K562 (cell line): ENCODE data around the gene MERTK. TPM values are rescaled to one million over a fixed set of nuclear protein-coding genes. Genes with fewer than 3 reads are reported as not detected.
"Not testable (repeated sequence)": the region's sequence is repeated elsewhere in the genome, so short reads cannot be mapped to it uniquely, and the experiment has no call there.

Source experiments
- ATAC-seq: fragments of 200-7000 bp; cut with Tn5 transposase; 3 replicates; pipeline ENCODE4 v1.9.1; 2020; ENCODE audit warnings: moderate library complexity
- BruUV-seq: library from RNA; stranded (reverse); fragments of 400-500 nt; replicated peaks from 2 replicates; lab custom pipeline; 2021; lab: Mats Ljungman, UMichigan
- CTCF ChIA-PET: fragments of 300-600 bp; formaldehyde crosslinking; extraction: SDS; loops from one replicate; lab custom pipeline; 2021; ENCODE audit warnings: low intra/inter-chr PET ratio; lab: Yijun Ruan, JAX
- POLR2A ChIA-PET: fragments of 300-600, 350-650 bp; sonication (Branson Sonifier 250); formaldehyde crosslinking; extraction: SDS; loops from one replicate; lab custom pipeline; 2021; ENCODE audit warnings: antibody characterized with exemption, inconsistent platforms; lab: Yijun Ruan, JAX
- DNase-seq, 4 experiments: peaks; one replicate each; pipeline versions ENCODE4 v3.0.0 to v3.0.0-alpha.2; 2011 to 2018; ENCODE audit warnings: low spot score in 3 of 4, mixed read lengths in 3 of 4; ENCODE audit errors: extremely low read depth in 1 of 4
- FAIRE-seq: peaks from 2 replicates; lab custom pipeline; 2011; peaks lifted over from hg19 to GRCh38; lab: Jason Lieb, UNC
- H2AFZ ChIP-seq: 2 replicates; pipeline ENCODE4 v1.6.0; 2011; ENCODE audit warnings: low read depth, low read length, control low read depth, inconsistent platforms
- H3K27ac ChIP-seq: fragments of 200-600 bp; 3 replicates; pipeline ENCODE4 v1.8.0; 2011; ENCODE audit warnings: low read depth, mild to moderate bottlenecking, control low read depth, inconsistent platforms, low read length, moderate library complexity, mixed read lengths; ENCODE audit errors: extremely low read depth
- H3K27me3 ChIP-seq, 2 experiments: fragments of 300-600 bp in 1 of 2; 2 replicates in 1 of 2; 3 replicates in 1 of 2; pipeline versions ENCODE4 v1.6.0 to v1.8.0; 2011; ENCODE audit warnings: inconsistent platforms in 2 of 2, low read length in 2 of 2, mild to moderate bottlenecking in 1 of 2, mixed read lengths in 1 of 2, moderate library complexity in 1 of 2; ENCODE audit not compliant: control insufficient read depth in 2 of 2, insufficient read depth in 2 of 2
- H3K36me3 ChIP-seq: fragments of 300-600 bp; 3 replicates; pipeline ENCODE4 v1.8.0; 2011; ENCODE audit warnings: mild to moderate bottlenecking, low read length, inconsistent platforms; ENCODE audit not compliant: control insufficient read depth, insufficient read depth
- H3K4me1 ChIP-seq, 2 experiments: fragments of 200-600 bp in 1 of 2; replicated peaks in 1 of 2; 2 replicates in 1 of 2; 3 replicates in 1 of 2; pipeline versions ENCODE4 v1.5.1 to v1.8.0; 2011; ENCODE audit warnings: inconsistent platforms in 2 of 2, low read length in 2 of 2, mild to moderate bottlenecking in 1 of 2, mixed read lengths in 1 of 2, moderate library complexity in 1 of 2; ENCODE audit not compliant: control insufficient read depth in 2 of 2, insufficient read depth in 2 of 2
- H3K4me2 ChIP-seq: 2 replicates; pipeline ENCODE4 v1.6.1; 2011; ENCODE audit warnings: low read length, control low read depth, inconsistent platforms, mixed read lengths; ENCODE audit not compliant: insufficient read depth
- H3K4me3 ChIP-seq: fragments of 200-600 bp; sonication (generic), shearing (Covaris generic); 2 replicates; pipeline ENCODE4 v1.5.1; 2016; ENCODE audit warnings: control low read depth, inconsistent platforms
- H3K79me2 ChIP-seq: fragments of 200-600 bp; 3 replicates; pipeline ENCODE4 v1.8.0; 2011; ENCODE audit warnings: low read length, inconsistent platforms; ENCODE audit not compliant: control insufficient read depth, insufficient read depth
- H3K9ac ChIP-seq, 2 experiments: 2 replicates each; pipeline versions ENCODE4 v1.6.0 to v1.6.1; 2011; ENCODE audit warnings: low read depth in 2 of 2, low read length in 2 of 2, control low read depth in 1 of 2, inconsistent platforms in 1 of 2, mild to moderate bottlenecking in 1 of 2, mixed read lengths in 1 of 2; ENCODE audit not compliant: insufficient read depth in 1 of 2
- H3K9me1 ChIP-seq: one replicate; pipeline ENCODE4 v1.6.0; 2011; ENCODE audit warnings: inconsistent platforms, mild to moderate bottlenecking, low read length, moderate library complexity; ENCODE audit not compliant: control insufficient read depth, insufficient read depth
- H3K9me3 ChIP-seq: replicated peaks from 2 replicates; pipeline ENCODE4 v1.5.1; 2011; ENCODE audit warnings: low read depth, low read length, inconsistent platforms; ENCODE audit not compliant: control insufficient read depth, insufficient read depth
- H4K20me1 ChIP-seq: replicated peaks from 2 replicates; pipeline ENCODE4 v1.6.1; 2011; ENCODE audit warnings: low read length, inconsistent platforms, mixed read lengths; ENCODE audit not compliant: control insufficient read depth, insufficient read depth
- CTCF ChIP-seq, 3 experiments: IDR thresholded peaks in 2 of 3; conservative IDR thresholded peaks in 1 of 3; 2 replicates each; pipeline ENCODE4 v1.5.1; 2011 to 2012; ENCODE audit warnings: low read length in 3 of 3, mild to moderate bottlenecking in 3 of 3, control low read depth in 2 of 3, improper control_type of control experiment in 1 of 3, inconsistent platforms in 1 of 3, low read depth in 1 of 3, mixed read lengths in 1 of 3, moderate library complexity in 1 of 3; ENCODE audit not compliant: insufficient read depth in 2 of 3
- WGBS: fragments of 100-300 bp; shearing (Covaris generic); methylation state at CpG from one replicate; pipeline ENCODE4 v1.1.6; 2016; ENCODE audit warnings: low coverage, mixed read lengths; ENCODE audit not compliant: insufficient coverage; ENCODE audit errors: missing lambda C conversion rate; 5-methylcytosine and 5-hydroxymethylcytosine counted together
- in situ Hi-C: fragments of 300-500 bp; cut with MboI; formaldehyde crosslinking; loops from 4 replicates; pipeline ENCODE4 v1.15.0; 2018; ENCODE audit warnings: inconsistent platforms, mixed read lengths
- intact Hi-C: fragments of 100-400 bp; cut with micrococcal nuclease; formaldehyde crosslinking; loops from 2 replicates; pipeline ENCODE4 v1.14.2; 2022
- polyA plus RNA-seq, 8 experiments: library from polyadenylated mRNA; depleted of rRNA in 4 of 8; stranded (reverse) in 5 of 8; unstranded in 3 of 8; fragments of >200 nt; fragmentation: Nextera tagmentation in 2 of 8; fragmentation: Illumina TruSeq in 1 of 8; extraction: Ambion mirVana in 2 of 8; extraction: Trizol in 1 of 8; gene quantifications; 2 replicates each; pipeline versions ENCODE4 v1.2.1 to v1.2.3, GENCODE V29; 2011 to 2014; ENCODE audit warnings: inconsistent platforms in 1 of 8, missing spikeins in 1 of 8
- total RNA-seq, 7 experiments: library from RNA; depleted of rRNA in 6 of 7; stranded (reverse); fragments of >200 nt in 6 of 7; fragmentation: Illumina TruSeq in 2 of 7; extraction: Trizol in 2 of 7; gene quantifications; 2 replicates each; pipeline versions ENCODE4 v1.2.1 to v1.2.3, GENCODE V29; 2011 to 2021; ENCODE audit warnings: low replicate concordance in 1 of 7

MERTK gene
- total and polyA plus RNA-seq, 9 of the 15 experiments (the other 6 are each of a cell fraction or from before 2014, with no cell fraction given): 0.23 to 1.6 (median 0.74) TPM

DNA sequence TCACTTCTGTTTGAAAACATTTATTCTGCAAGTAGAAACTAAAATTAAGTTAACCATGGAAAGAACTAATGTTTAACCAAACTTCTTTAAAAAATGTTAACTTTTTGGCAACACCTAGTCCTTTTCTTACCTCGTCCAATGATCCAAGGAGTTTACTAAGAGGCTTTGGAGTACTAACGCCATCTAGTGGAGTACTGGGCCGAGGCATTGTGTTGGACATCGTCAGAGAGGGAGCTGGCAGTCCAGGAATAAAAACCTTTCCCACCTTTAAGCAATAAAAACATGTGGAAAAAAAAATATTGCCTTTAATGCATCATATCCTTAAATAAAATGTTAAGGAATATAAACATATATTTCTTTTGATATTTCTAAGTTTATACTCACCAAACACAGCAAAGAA lies 47.8 kb upstream of the MERTK start:
- H3K27me3 ChIP-seq, H2AFZ ChIP-seq, in situ Hi-C loops, BruUV-seq, H3K4me2 ChIP-seq, H3K27ac ChIP-seq, H3K9me3 ChIP-seq, H3K4me3 ChIP-seq, POLR2A ChIA-PET, H3K79me2 ChIP-seq, FAIRE-seq, H3K9me1 ChIP-seq, H3K4me1 ChIP-seq, H3K9ac ChIP-seq, H4K20me1 ChIP-seq, intact Hi-C loops, CTCF ChIA-PET: not testable (repeated sequence)
- peaks cover 35% of the 10 kb centered on the region; the same call in 1 of the 3 replicates for H3K36me3 ChIP-seq
- WGBS: 20% methylated on average over 2 of the region's 4 CpGs
- peak; percentile 18 to 27 (median 22); a peak in 1 of 6 replicates for TF ChIP-seq CTCF (IDR thresholded peaks at IDR 0.05 in 2 of 3, conservative IDR thresholded peaks at IDR 0.05 in 1 of 3; ENCODE audit: insufficient read depth in 2 of 3, low read depth in 1 of 3, low read length in 3 of 3)
- ATAC-seq (peak; percentile 91), DNase-seq (peak in 1 of 4 experiments; percentile 39)

- intact Hi-C loops, H2AFZ ChIP-seq, H3K4me3 ChIP-seq, BruUV-seq, H3K9ac ChIP-seq, in situ Hi-C loops, ATAC-seq, H3K9me1 ChIP-seq, H4K20me1 ChIP-seq, H3K4me1 ChIP-seq, FAIRE-seq, CTCF ChIA-PET, H3K4me2 ChIP-seq, H3K79me2 ChIP-seq, H3K27ac ChIP-seq, POLR2A ChIA-PET, H3K9me3 ChIP-seq, H3K27me3 ChIP-seq, DNase-seq: not testable (repeated sequence)
- H3K36me3 ChIP-seq: peaks cover 39% of the 10 kb centered on the region; the same call in 1 of the 3 replicates
- WGBS: 100% methylated on average over 2 of the region's 3 CpGs
Measured at GRCh38 chr2:111852544-111852943, 45.9 kb upstream of the MERTK start.

GRCh38 chr2:111860005-111860404 lies 38.4 kb upstream of the MERTK start:
- FAIRE-seq, DNase-seq, H3K4me3 ChIP-seq, H3K79me2 ChIP-seq, H3K27ac ChIP-seq, H3K9ac ChIP-seq, H2AFZ ChIP-seq, H4K20me1 ChIP-seq, intact Hi-C loops, H3K27me3 ChIP-seq, ATAC-seq, BruUV-seq, CTCF ChIA-PET, in situ Hi-C loops, H3K9me1 ChIP-seq, H3K9me3 ChIP-seq, POLR2A ChIA-PET, H3K4me2 ChIP-seq, H3K4me1 ChIP-seq: not testable (repeated sequence)
- H3K36me3 ChIP-seq: peaks cover 25% of the 10 kb centered on the region; the same call in 2 of the 3 replicates
- 33% methylated on average over 3 of the region's 3 CpGs for WGBS
